Endodermal cell (in vitro differentiated cells): ENCODE data around the gene ZBED3. TPM values are rescaled to one million over a fixed set of nuclear protein-coding genes. Genes with fewer than 3 reads are reported as not detected.

Source experiments
- DNase-seq: peaks from one replicate; pipeline ENCODE4 v3.0.0-alpha.2; 2017
- H3K27ac ChIP-seq: 2 replicates; pipeline ENCODE4 v1.5.1; 2013; ENCODE audit warnings: mild to moderate bottlenecking, low read depth, low read length, moderate library complexity
- H3K27me3 ChIP-seq: 2 replicates; pipeline ENCODE4 v1.6.1; 2013; ENCODE audit warnings: mild to moderate bottlenecking, low read length, moderate library complexity; ENCODE audit not compliant: insufficient read depth, control insufficient read depth, poor library complexity, severe bottlenecking
- H3K36me3 ChIP-seq: 2 replicates; pipeline ENCODE4 v1.7.0; 2013; ENCODE audit warnings: mild to moderate bottlenecking, low read length, moderate library complexity; ENCODE audit not compliant: control insufficient read depth, insufficient read depth
- H3K4me1 ChIP-seq: one replicate; pipeline ENCODE4 v1.7.0; 2013; ENCODE audit warnings: low read length; ENCODE audit not compliant: control insufficient read depth, insufficient read depth
- H3K4me3 ChIP-seq: 2 replicates; pipeline ENCODE4 v1.5.1; 2013; ENCODE audit warnings: mild to moderate bottlenecking, low read length, moderate library complexity
- H3K9ac ChIP-seq: 2 replicates; pipeline ENCODE4 v1.6.1; 2013; ENCODE audit warnings: mild to moderate bottlenecking, low read length, moderate library complexity; ENCODE audit not compliant: poor library complexity, severe bottlenecking; ENCODE audit errors: extremely low read depth
- H3K9me3 ChIP-seq: 2 replicates; pipeline ENCODE4 v1.6.1; 2013; ENCODE audit warnings: mild to moderate bottlenecking, low read length, moderate library complexity; ENCODE audit not compliant: control insufficient read depth
- H3K27ac Mint-ChIP-seq: 2 replicates; pipeline ENCODE4 v1.8.0; 2020; ENCODE audit warnings: mixed read lengths
- H3K27me3 Mint-ChIP-seq: 2 replicates; pipeline ENCODE4 v1.8.0; 2021; ENCODE audit warnings: mild to moderate bottlenecking, mixed read lengths; ENCODE audit not compliant: insufficient read depth
- H3K36me3 Mint-ChIP-seq: 2 replicates; pipeline ENCODE4 v1.8.0; 2020; ENCODE audit warnings: low read depth, mixed read lengths
- H3K4me1 Mint-ChIP-seq: 2 replicates; pipeline ENCODE4 v1.8.0; 2020; ENCODE audit warnings: mixed read lengths
- H3K4me3 Mint-ChIP-seq: 2 replicates; pipeline ENCODE4 v1.8.0; 2020; ENCODE audit warnings: mild to moderate bottlenecking, moderate library complexity, mixed read lengths
- H3K9me3 Mint-ChIP-seq: 2 replicates; pipeline ENCODE4 v1.8.0; 2020; ENCODE audit warnings: mild to moderate bottlenecking, mixed read lengths
- WGBS, 2 experiments: methylation state at CpG; one replicate each; pipeline versions ENCODE4 v1.1.5 to v1.1.7; 2013; ENCODE audit warnings: missing lambda C conversion rate in 2 of 2, mixed read lengths in 1 of 2; ENCODE audit not compliant: insufficient coverage in 1 of 2, insufficient read length in 1 of 2; 5-methylcytosine and 5-hydroxymethylcytosine counted together
- total RNA-seq, 2 donors: library from RNA; stranded (reverse); fragmentation: NEBNext Ultra II Directional in 1 of 2; extraction: Animal tissue kit (Norgen Biotek cat#: 25700) in 1 of 2; gene quantifications; 2 replicates in 1 of 2; 3 replicates in 1 of 2; pipeline ENCODE4 v1.2.1, GENCODE V29; 2021
- TF ChIP-seq, protein P1 (sequence below): fragments of 200-600 bp; sonication (generic); conservative IDR thresholded peaks from 2 replicates; pipeline ENCODE4 v1.5.0; 2021; ENCODE audit warnings: antibody characterized with exemption, mild to moderate bottlenecking

ZBED3 gene
- total RNA-seq, 2 donors from 2014 or later: 5.3 to 5.6 TPM

DNA sequence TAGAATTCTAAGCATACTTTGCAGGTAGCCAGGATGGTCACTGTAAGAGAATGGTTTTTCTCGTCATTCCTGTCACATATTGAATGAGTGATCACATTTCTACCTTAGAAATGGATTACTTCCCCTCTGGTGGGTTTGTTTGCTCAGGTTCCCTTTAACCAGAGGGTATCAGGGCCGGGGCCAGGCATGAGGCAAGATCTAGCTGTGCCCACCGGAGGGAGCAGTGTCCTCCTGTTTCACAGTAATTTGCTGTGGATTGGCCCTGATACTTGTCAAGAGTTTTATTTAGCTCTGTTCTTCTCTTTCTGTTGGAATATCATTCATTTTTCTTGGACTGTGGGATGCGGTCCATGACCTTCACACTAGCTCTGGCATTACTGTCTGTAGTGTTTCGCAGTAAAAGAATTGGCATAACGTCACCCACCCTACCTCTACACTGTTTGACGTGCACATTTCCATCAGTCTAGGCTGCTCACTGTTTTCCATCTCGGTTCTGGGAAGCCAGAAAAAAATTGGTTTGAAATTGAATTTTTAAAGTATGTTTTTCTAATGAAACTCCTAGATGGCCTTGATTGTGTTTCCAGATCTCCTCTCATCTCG lies 42.4 kb upstream of the ZBED3 start:
- Mint-ChIP-seq H3K9me3 (no peaks in the 10 kb centered on the region), H3K4me3 (no peak overlapping the region), H3K27me3 (peaks cover 2% of the 10 kb centered on the region), H3K4me1 (no peaks in the 10 kb centered on the region), H3K36me3 (no peaks in the 10 kb centered on the region), H3K27ac (no peak overlapping the region)
- Histone ChIP-seq H3K9ac (no peak overlapping the region), H3K4me3 (no peak overlapping the region), H3K36me3 (no peaks in the 10 kb centered on the region), H3K4me1 (no peaks in the 10 kb centered on the region), H3K27ac (no peak overlapping the region), H3K9me3 (no peaks in the 10 kb centered on the region), H3K27me3 (no peaks in the 10 kb centered on the region)
- WGBS, 2 experiments: 72 to 76% methylated on average over 7 to 9 of the region's 9 CpGs
- peak; percentile 86 for DNase-seq
- TF ChIP-seq, protein P1, sequence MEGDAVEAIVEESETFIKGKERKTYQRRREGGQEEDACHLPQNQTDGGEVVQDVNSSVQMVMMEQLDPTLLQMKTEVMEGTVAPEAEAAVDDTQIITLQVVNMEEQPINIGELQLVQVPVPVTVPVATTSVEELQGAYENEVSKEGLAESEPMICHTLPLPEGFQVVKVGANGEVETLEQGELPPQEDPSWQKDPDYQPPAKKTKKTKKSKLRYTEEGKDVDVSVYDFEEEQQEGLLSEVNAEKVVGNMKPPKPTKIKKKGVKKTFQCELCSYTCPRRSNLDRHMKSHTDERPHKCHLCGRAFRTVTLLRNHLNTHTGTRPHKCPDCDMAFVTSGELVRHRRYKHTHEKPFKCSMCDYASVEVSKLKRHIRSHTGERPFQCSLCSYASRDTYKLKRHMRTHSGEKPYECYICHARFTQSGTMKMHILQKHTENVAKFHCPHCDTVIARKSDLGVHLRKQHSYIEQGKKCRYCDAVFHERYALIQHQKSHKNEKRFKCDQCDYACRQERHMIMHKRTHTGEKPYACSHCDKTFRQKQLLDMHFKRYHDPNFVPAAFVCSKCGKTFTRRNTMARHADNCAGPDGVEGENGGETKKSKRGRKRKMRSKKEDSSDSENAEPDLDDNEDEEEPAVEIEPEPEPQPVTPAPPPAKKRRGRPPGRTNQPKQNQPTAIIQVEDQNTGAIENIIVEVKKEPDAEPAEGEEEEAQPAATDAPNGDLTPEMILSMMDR: peak; percentile 85

DNA sequence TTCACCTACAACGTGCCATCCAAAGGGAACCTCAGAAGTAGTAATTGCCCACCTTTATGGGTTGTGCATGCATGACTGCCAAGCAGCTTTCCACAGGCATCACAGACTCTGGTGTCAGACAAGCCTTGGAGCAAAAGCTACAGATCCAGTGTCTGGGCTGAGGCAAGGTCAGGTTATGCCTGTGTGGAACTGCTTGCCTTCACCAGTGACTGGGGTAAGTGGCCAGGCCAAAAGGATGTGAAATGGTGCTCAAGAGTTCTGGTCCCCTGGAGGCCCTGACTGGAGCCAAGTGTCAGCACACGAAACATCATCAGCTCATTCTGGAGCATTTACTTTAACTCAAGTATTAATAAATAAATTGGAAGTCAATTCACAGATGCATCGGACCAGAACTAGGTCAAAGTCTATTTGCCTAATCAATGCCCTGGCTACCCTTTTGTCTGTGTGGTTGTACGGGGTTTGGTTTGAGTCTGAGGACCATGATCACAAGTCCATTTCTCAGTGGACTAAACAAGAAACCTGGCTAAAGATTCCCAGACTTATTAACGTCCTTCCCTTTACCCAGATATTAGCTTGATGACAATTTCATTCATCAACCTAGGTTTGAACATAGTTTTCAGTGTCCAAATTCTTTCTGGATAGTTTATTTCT lies 41.5 kb upstream of the ZBED3 start:
- WGBS, 2 experiments: 82 to 92% methylated on average over 4 to 5 of the region's 5 CpGs
- no peaks in the 10 kb centered on the region for H3K4me1 Mint-ChIP-seq
- H3K4me3 ChIP-seq: no peak overlapping the region
- H3K9me3 Mint-ChIP-seq: no peaks in the 10 kb centered on the region
- TF ChIP-seq, protein P1: no peak
- H3K27ac ChIP-seq: no peak overlapping the region
- H3K4me3 Mint-ChIP-seq: no peak overlapping the region
- no peaks in the 10 kb centered on the region for H3K27me3 ChIP-seq
- no peak overlapping the region for H3K9ac ChIP-seq
- H3K9me3 ChIP-seq: no peaks in the 10 kb centered on the region
- no peaks in the 10 kb centered on the region for H3K4me1 ChIP-seq
- no peak for DNase-seq
- H3K36me3 Mint-ChIP-seq: peaks cover 4% of the 10 kb centered on the region
- H3K27ac Mint-ChIP-seq: no peak overlapping the region
- H3K27me3 Mint-ChIP-seq: no peaks in the 10 kb centered on the region
- no peaks in the 10 kb centered on the region for H3K36me3 ChIP-seq

- H3K36me3 Mint-ChIP-seq: peaks cover 11% of the 10 kb centered on the region
- no peaks in the 10 kb centered on the region for H3K9me3 ChIP-seq
- TF ChIP-seq, protein P1: no peak
Measured at GRCh38 chr5:77123057-77123456, 36.0 kb upstream of the ZBED3 start.

More at GRCh38 chr5:77123057-77123456, 36.0 kb upstream of the ZBED3 start:
- no peaks in the 10 kb centered on the region for H3K4me1 ChIP-seq
- H3K36me3 ChIP-seq: no peaks in the 10 kb centered on the region
- Mint-ChIP-seq H3K9me3 (no peaks in the 10 kb centered on the region), H3K27ac (no peak overlapping the region), H3K27me3 (no peaks in the 10 kb centered on the region), H3K4me3 (no peak overlapping the region), H3K4me1 (no peaks in the 10 kb centered on the region)
- 91 to 100% methylated on average over 2 to 5 of the region's 6 CpGs for WGBS, 2 experiments
- no peak overlapping the region for H3K27ac ChIP-seq
- H3K27me3 ChIP-seq: no peaks in the 10 kb centered on the region
- no peak overlapping the region for H3K9ac ChIP-seq
- no peak for DNase-seq
- H3K4me3 ChIP-seq: no peak overlapping the region
